Eye (tissue), 1 donor: Measurements from ENCODE around the gene KDM6B.

Experiments
- DNase-seq: peaks from one replicate; pipeline ENCODE4 v3.0.0-alpha.2; 2015

Gene KDM6B

GRCh38 chr17:7882629-7883028, 48.6 kb downstream of the KDM6B start:
- DNase-seq = peak; percentile 15
